Stimulated activated CD8-positive, alpha-beta memory T cell treated with anti-CD3 and anti-CD28 coated beads, Interleukin-4, amount 100 ng/mL, for 1 hour (primary cell): ENCODE data around the gene MEGF11.

Source experiments
- DNase-seq, 2 donors: peaks; one replicate each; pipeline ENCODE4 v3.0.0-alpha.2; 2020; ENCODE audit warnings: low read depth in 2 of 2, low spot score in 1 of 2

The MEGF11 gene

DNA sequence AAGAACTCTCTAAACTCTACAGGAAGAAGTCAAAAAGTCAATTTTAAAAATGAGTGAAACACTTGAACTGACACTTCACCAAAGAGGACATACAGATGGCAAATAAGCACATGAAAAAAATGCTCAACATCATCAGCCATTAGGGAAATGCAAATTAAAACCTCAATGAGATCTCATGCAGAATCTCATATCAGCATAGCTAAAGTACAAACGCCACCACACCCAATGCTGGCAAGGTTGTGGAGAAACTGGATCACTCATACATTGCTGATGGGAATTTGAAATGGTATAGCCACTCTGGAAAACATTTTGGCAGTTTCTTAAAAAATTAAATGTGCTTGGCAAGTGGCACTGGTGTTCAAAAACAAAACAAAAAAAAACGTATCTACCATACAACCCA, 34.2 kb downstream of the MEGF11 start:
- DNase-seq, result no peak

DNA sequence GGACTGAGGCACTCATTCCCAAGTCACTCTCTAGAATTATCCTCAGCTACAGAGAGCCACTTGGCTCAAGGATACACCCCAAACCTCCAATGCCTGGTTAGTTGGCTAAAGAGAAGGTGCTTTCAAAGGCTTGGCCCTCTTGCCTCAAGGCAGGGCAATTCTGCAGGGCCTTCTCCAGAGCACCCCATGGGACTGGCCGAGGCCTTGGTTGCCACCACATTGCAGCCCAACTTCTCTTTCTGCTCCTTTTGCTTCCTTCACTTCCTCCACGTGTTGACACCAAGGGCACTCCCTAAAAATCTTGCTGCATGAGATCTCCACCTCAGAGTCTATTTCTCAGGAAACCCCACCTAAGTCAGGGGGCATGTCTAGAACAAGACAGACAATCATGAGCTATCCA, 36.7 kb downstream of the MEGF11 start:
- no peak for DNase-seq

DNA sequence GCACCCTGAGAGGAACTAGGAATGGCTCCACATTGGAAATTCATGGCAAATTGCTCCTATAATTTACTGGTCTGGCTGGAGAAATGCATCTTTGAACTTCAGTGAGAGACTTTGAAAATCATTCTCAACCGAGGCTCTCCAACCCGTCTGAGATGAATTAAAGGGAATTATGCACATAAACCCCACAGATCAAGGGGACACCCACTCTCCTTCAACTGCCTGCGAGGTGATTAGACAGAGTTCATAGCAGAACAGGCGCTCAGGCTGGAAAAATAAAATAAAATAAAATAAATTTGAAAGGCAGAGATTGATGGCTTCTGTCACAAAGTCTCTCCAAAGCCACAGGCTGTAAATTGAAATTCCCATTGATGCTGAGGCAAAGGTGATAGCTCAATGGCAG, 37.7 kb downstream of the MEGF11 start:
- DNase-seq, result no peak

DNA sequence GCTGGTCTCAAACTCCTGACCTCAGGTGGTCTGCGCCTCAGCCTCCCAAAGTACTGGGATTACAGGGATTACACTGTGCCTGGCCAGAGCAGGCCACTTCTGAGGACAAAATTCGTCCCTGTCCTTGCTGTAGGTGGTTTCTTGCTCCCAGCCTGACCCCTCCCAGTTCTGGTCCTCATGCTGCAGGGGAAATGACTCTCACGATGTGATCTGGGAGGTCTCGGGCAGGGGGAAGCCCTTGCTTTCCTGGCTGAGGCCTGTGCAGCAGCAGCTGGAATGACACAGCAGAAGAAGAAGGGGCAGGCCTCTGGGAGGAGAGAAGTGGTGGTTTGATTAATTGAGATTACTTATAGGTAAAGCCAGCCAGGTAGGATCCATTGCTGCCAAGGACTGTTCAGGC, 39.3 kb downstream of the MEGF11 start:
- DNase-seq, result no peak

DNA sequence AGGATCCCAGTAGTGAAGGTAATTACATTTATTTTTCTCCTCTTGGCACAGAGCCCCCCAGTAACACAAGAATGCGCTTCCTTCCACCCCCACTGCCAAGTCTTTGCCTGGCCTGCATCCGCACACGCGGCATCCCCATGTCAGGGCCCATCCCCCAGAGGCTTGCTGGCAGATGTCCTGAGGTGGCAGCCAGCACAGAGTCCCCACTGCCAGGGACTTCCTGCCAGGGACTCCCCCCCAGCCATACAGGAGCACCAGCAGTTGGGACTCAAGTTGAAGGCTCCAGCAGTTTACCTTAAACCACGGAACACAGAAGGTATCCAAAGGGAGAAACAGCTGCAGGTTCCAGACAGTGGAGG, 41.0 kb downstream of the MEGF11 start:
- DNase-seq, result no peak

DNA sequence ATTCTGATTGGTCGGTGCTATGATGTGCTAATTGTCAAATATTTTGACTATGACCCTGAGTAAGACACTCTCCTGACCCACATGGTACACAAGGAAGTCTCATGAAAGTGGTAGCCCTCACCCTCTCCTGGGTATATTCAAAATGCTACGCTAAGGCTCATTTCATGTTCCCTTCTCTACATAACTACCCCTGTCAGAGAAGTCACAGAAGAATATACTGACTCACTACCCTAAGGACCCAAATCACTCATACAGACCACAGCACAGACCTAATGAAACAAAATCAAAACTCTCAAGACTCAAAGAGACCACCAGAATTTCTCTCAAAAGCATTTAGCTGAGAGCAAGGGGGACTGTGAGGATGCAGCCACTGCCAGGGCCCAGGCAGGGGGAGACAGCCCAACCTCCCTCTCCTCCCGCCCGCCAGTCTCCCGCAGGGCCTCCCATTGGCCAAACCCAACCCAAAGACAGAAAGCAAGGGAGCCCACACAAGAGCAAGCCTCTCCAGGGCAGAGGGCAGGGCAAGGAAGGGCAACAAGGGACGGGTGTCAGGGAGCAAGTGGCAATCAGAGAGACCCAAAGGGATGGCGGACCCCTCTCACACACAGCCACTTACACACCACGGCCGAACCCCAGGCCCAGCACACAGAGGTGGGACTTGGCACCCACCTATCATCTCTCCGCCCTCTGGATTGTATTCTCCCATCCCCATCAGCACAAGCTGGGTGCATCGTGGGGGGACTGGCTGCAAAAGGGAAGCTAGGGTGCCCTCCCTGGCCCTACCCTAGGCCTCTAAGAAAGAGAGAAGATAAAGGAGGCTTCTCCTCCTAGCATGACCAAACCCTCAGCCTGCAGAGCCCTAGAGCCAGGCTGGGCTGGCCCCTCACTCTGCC, 41.6 kb downstream of the MEGF11 start:
- no peak for DNase-seq

DNA sequence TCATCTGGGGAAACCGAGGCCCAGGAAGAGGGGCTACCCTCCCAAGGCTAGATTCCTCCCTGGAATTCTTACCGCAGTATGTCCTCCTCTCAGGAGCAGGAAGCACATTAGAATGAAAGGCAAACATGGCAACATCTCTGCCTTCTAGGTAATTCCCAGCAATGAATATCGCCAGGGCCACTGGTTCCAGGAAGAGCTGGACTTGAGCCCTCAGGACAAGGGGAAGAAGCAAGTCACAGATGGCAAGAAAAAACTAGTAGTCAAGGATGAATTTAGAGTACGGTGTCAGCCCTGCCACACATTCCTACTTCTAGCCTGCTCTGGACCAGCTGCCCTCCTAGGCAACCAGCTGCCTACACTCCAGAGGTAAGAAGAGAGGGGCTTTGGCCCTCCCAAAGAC, 42.9 kb downstream of the MEGF11 start:
- DNase-seq, result no peak

DNA sequence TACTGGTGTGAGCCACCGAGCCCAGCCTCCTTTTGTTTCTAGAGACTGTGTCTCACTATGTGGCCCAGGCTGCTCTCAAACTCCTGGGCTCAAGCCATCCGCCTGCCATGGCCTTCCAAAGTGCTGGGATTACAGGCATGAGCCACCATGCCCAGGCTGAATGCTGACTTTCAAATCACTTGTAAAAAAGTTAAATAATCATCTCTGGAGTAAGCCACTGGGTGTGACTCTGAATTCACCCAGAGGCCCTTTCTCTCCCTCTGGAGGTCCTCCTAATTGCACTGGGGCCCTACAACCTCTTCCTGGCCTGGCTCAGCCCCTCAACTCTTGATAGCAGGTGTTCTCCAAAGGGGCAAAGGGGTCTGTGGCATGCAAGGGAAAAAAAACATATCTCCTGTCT, 54.8 kb downstream of the MEGF11 start:
- no peak for DNase-seq

DNA sequence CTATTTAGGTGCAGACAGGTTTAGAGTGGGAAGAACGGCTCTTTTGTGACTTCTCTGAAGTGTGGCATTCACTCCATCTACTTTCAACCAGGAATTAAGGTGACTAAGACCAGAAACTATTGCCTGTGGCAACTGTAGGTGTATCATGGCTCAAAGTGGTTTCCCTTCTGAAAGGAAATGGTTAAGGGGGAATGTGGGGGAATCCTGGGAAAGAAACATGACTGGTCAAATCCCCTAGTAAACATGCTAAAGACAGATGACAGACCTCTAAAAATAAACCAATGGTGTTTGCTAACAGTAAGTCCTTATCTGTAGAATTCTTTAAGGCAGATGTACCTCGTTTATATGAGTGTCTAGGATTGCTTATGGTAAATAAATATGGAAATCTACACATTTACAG, 56.9 kb downstream of the MEGF11 start:
- DNase-seq, result no peak

DNA sequence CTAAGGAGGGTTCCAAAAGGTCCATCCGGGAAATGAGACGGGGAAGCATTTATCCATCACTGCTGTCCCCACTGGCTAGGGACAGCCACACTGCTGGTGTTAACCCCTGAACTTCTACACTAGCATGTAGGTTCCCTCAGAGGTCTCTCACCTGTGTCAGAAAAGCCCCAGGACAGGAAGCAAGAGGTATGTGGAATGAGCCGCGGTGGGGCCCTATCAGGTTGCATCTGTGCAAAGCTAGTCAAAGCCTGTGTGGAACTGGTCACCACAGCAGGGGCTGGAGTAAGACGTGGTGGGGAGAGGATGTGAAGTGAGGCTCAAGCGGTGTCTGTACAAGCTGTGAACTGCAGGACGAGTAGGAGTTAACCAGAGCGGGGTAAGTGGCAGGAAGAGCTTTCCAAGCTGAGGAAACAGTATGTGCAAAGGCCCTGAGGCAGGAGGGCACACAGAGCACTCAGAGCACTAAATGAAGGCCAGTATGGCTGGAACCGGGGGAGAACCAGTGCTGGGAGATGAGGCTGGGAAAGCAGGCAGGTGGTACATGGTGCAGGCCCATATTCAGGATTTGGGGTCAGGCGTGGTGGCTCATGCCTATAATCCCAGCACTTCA, 57.8 kb downstream of the MEGF11 start:
- DNase-seq, result no peak

DNA sequence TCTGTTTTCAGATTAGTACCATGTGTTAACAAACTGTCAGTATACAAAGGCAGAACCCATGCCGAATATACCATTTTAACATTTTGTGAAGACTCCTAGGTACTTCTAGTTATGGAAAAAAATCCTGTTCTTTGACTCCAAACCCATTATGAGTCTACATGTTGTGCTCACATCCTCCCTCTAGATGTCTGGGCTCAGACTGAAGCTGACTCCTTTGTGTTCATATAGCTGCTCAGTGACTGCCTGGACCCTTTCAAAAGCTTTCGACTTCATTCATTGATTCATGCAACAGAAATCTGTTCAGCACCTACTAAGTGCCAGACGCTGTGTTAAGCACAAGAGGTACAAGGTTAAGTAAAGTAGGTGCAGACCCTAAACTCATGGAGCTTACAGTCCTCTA, 60.5 kb downstream of the MEGF11 start:
- DNase-seq, result no peak

DNA sequence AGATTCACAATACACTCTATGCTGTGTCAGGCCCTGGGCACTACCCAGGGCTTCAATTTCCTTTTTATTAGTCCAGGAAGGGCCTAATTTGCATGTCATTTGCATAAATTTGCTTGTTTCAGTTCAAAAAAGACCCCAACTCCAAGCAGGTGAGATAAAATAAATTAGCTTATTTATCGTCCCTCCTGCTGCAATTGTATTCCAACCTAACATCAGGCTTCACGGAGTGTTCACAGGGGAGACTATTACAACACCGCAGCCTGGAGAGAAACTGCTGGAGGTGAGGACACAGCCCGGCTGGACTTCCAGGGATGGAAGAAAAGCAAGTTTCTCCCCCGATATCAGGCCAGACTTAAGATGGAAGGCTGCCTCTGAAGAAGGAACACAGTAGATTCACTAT, 62.8 kb downstream of the MEGF11 start:
- DNase-seq, result no peak

DNA sequence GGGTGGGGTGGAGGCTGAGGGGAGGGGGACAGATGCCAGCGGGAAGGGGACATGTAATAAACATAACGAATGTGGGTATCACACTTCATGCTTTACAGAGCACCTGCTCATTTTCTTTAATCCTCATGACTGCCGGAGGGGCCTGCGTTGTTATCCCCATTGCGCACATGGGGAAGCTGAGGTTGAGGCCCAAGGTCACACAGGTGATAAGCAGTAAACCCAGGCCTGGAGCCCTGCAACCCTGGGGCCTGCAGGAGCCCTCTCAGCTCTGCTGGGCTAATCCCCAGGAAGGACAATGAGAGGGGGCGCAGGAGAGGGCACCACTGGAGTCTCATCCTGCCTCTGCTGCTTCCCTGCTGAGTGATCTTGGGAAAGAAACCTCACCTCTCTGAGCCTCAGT, 64.3 kb downstream of the MEGF11 start:
- DNase-seq, result no peak

DNA sequence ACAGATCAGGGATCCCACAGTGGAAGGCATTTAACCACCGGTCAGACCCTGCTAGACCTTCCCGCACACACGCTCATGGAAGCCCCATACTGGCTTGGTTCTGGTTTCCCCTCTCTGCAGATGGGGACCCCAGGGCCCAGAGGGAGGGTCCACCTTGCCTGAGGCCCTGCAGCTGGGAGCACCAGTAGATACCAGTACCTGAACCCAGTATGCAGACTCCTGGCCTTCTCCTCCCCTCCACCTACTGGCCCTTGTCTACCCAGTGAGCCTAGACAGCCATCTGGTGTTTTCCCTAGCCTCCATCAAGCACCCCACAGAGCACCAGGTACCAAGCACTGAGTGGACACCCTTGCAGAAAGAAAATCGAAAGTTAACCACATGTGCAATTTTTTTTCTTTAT, 65.1 kb downstream of the MEGF11 start:
- no peak for DNase-seq

DNA sequence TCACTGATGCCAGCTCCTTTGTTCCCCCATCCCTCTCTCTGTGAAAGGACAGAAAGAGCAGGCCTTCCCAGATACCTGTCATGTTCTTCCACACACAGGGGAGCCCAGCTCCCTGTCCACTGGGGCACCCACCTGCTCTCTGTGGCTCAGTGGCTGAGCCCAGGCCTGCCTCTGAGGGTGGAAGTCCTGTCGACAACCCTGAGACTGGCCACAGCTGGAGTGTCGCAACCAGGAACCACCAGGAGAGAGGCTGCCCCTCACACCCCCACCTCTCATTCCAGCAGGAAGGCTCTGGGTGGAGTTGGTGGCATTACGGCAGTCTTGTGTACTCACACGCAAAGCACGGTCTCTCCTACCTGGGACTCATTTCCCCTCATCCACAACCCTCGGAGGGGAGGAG, 66.3 kb downstream of the MEGF11 start:
- DNase-seq, result no peak

DNA sequence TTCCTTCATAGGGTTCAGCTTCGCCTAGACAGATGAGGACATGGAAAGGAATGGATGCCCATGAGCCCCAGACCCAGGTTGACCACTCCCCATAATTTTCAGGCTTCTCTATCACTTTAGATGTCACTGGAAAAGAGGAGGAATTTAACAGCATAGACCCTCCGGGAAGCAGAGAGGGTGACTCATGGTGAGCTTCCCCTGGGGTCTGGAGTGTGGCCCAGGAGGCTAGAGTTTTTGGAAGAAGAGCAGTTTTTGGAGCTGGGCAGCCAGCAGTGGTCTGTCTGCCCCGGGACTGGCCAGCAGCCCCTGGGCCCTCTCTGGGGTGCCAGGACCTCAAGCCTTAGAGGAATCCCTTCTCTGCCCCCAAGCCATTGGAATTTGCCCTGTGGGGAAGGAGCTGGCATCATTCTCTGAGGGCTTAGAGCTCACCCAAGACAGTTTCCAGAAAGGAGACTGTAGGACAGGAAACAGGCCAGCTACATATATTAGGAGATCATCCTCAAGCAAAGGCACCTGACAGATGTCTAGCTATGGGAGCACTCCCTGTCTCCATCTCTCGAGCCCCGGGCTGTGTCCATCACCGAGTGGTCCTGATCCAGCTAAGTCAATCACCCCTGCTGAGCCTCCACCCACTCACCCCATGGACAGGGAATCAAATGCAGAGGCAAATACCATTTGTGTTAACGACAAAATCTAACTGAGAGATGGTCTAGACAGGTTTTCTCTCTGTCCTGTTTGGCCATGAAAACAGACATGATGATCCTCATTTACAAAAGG, 67.3 kb downstream of the MEGF11 start:
- DNase-seq, result no peak

DNA sequence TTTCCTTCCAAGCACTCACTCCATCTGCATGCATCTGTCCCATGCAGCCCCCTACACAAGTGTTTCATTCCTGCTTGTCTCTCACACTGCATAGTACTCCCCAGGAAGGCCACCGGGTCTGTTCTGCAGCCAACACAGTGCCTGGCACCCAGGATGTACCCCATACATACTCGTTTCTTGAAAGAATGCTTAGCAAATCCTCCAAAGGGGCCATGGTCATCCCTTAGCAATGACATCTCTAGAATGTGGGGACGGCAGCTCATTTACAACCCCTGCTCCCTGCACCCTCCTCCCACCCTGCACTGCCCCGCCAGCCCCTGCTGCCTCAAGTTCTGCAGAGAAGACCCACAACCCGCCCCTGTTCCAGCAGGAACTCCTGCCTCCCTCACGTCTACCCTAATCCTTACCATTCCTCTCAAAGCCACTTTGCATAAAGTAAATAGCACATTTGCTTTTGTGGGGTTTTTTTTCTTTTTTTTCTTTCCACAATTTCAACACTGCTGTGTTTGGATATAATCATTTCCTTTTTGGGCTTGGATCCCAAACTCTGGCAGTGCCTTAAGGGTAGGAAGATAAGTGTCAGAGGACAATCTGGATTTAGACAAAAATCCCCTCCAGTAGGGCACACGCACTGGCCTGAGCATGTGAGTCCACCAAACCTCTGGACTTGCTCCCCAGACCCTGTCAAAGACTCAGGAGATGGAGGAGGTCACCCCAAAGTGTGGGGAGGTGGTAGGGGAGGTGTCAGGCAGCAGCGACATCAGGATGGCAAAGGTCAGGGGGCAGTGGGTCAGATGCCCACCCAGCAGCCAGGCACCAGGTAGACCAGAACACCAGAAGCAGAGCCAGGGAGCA, 68.4 kb downstream of the MEGF11 start:
- DNase-seq, result no peak

DNA sequence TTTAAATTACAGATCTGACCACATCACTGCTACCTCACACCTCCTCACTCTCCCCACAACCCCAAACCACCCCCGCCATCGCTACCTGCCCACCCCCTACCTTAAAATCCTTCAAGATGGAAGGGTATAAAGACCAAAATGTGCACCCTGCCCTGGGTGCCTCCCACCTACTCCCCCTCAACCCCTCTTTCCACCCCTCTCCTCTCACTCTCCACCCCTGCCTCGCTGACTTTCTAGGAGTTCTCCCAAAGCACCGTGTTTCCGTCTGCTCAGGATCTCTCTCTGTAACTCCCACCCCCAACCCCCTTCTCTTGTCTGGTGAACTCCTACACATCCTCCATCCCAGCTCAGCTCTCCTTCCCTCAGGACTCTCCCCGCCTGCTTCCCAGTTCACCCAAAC, 69.1 kb downstream of the MEGF11 start:
- DNase-seq, result no peak

DNA sequence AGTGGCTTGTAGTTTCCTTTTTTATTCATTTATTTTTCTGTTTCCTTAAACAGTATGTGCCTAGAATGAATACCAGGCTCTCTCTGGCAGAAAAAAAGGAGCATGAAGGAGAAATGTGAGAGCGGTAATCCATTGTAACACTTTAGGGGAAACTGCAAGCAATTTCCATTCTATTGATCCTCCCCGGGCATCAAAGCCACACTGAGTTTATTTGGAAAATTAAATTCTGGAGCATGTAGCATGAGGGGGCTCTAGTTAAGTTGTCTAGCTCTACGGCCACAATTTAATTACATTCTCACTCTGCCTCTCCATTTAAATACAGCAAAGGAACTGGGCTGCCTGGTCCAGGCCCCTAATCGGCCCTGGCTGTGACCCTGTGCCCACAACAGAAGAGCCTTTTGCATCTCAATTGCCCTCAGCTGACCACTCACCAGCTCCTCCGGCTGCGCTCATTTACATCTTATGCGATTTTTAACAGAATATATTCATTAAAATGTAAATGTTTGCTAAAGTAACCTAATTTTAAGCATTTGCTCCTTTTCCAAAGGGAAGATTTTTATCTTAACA, 72.9 kb downstream of the MEGF11 start:
- DNase-seq, result no peak

DNA sequence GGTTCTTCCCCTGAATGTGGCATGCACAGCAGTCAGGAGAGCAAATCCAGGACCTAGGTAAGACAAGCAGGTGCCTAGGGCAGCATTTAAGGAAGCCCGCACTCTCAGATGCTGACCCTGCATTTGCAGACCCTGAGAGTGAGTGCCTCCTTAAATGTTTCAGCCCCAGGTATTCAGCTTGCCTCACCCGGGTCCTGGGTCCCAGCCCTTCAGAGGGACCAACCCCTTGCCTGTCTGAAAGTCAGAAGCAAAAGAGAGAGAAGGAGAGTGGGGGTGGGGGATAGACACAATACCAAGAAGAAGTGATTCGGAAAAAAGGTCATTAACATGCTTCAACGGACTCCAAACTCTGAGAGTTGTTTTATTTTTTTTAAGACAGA, 75.0 kb downstream of the MEGF11 start:
- no peak for DNase-seq
